ENCODE measurements around the gene ZNF580.

The ZNF580 gene

GRCh38 chr19:55659822-55660221, 19.0 kb downstream of the ZNF580 start:
- no peaks in the 10 kb centered on the region for H3K9me3 ChIP-seq (ENCODE audit: severe bottlenecking)
- peaks cover 87% of the 10 kb centered on the region for H3K36me3 ChIP-seq
- H3K27me3 ChIP-seq (ENCODE audit: insufficient read depth, low read depth, severe bottlenecking), result no peaks in the 10 kb centered on the region
- no peak for DNase-seq
- H3K4me3 ChIP-seq (ENCODE audit: low read depth, low read length), result no peak overlapping the region
- no peak overlapping the region for H3K27ac ChIP-seq
- TF ChIP-seq CTCF (IDR thresholded peaks at IDR 0.05; ENCODE audit: low read depth, low read length), result no peak

GRCh38 chr19:55660404-55660803, 19.6 kb downstream of the ZNF580 start:
- TF ChIP-seq CTCF (IDR thresholded peaks at IDR 0.05; ENCODE audit: low read depth, low read length), result no peak
- Histone ChIP-seq H3K27ac (no peak overlapping the region), H3K9me3 (ENCODE audit: severe bottlenecking) (no peaks in the 10 kb centered on the region), H3K36me3 (peaks cover 84% of the 10 kb centered on the region), H3K27me3 (ENCODE audit: insufficient read depth, low read depth, severe bottlenecking) (no peaks in the 10 kb centered on the region), H3K4me3 (ENCODE audit: low read depth, low read length) (no peak overlapping the region)
- no peak for DNase-seq

GRCh38 chr19:55660991-55661390, 20.2 kb downstream of the ZNF580 start:
- H3K27ac ChIP-seq, result no peak overlapping the region
- no peaks in the 10 kb centered on the region for H3K9me3 ChIP-seq (ENCODE audit: severe bottlenecking)
- H3K27me3 ChIP-seq (ENCODE audit: insufficient read depth, low read depth, severe bottlenecking), result no peaks in the 10 kb centered on the region
- no peak overlapping the region for H3K4me3 ChIP-seq (ENCODE audit: low read depth, low read length)
- DNase-seq, result no peak
- no peak for TF ChIP-seq CTCF (IDR thresholded peaks at IDR 0.05; ENCODE audit: low read depth, low read length)
- H3K36me3 ChIP-seq, result peaks cover 84% of the 10 kb centered on the region

GRCh38 chr19:55661826-55662225, 21.0 kb downstream of the ZNF580 start:
- H3K36me3 ChIP-seq, result peaks cover 84% of the 10 kb centered on the region

GRCh38 chr19:55663846-55664536, 23.2 kb downstream of the ZNF580 start:
- peaks cover 83% of the 10 kb centered on the region for H3K36me3 ChIP-seq
- no peak for DNase-seq
- no peak overlapping the region for H3K4me3 ChIP-seq (ENCODE audit: low read depth, low read length)
- H3K27me3 ChIP-seq (ENCODE audit: insufficient read depth, low read depth, severe bottlenecking), result no peaks in the 10 kb centered on the region
- no peaks in the 10 kb centered on the region for H3K9me3 ChIP-seq (ENCODE audit: severe bottlenecking)
- no peak overlapping the region for H3K27ac ChIP-seq
- TF ChIP-seq CTCF (IDR thresholded peaks at IDR 0.05; ENCODE audit: low read depth, low read length), result no peak

More at GRCh38 chr19:55661826-55662225, 21.0 kb downstream of the ZNF580 start:
- no peak for TF ChIP-seq CTCF (IDR thresholded peaks at IDR 0.05; ENCODE audit: low read depth, low read length)
- Histone ChIP-seq H3K27me3 (ENCODE audit: insufficient read depth, low read depth, severe bottlenecking) (no peaks in the 10 kb centered on the region), H3K9me3 (ENCODE audit: severe bottlenecking) (no peaks in the 10 kb centered on the region), H3K4me3 (ENCODE audit: low read depth, low read length) (no peak overlapping the region), H3K27ac (no peak overlapping the region)
- no peak for DNase-seq

All from WERI-Rb-1 (cell line).